Amniotic stem cell (primary cell): ENCODE measurements around the gene CADPS2.
A peak's percentile ranks its signal among the peaks of the same experiment; 100 is the strongest.
"Not testable (repeated sequence)": the region's sequence is repeated elsewhere in the genome, so short reads cannot be mapped to it uniquely, and the experiment has no call there.

ENCODE experiments used
- DNase-seq: peaks from one replicate; lab custom pipeline; 2025; lab: John Stamatoyannopoulos, UW

Gene CADPS2

GRCh38 chr7:122674502-122674901 is 211.8 kb downstream of the CADPS2 start:
- DNase-seq: peak; percentile 24

GRCh38 chr7:122673951-122674350 is 212.3 kb downstream of the CADPS2 start:
- DNase-seq: no peak

- no peak for DNase-seq
Measured at GRCh38 chr7:122672536-122672935, 213.7 kb downstream of the CADPS2 start.

- no peak for DNase-seq
Measured at GRCh38 chr7:122663733-122664132, 222.5 kb downstream of the CADPS2 start.

- DNase-seq: no peak
Measured at GRCh38 chr7:122658856-122659255, 227.4 kb downstream of the CADPS2 start.

- DNase-seq: no peak
Measured at GRCh38 chr7:122653685-122654084, 232.6 kb downstream of the CADPS2 start.

GRCh38 chr7:122652876-122653275 is 233.4 kb downstream of the CADPS2 start:
- no peak for DNase-seq

GRCh38 chr7:122651451-122651850 is 234.8 kb downstream of the CADPS2 start:
- DNase-seq: no peak

- DNase-seq: no peak
Measured at GRCh38 chr7:122643250-122643649, 243.0 kb downstream of the CADPS2 start.

GRCh38 chr7:122638459-122638858 is 247.8 kb downstream of the CADPS2 start:
- no peak for DNase-seq

GRCh38 chr7:122637784-122638183 is 248.5 kb downstream of the CADPS2 start:
- DNase-seq: no peak

- not testable (repeated sequence) for DNase-seq
Measured at GRCh38 chr7:122635481-122635880, 250.8 kb downstream of the CADPS2 start.

GRCh38 chr7:122633472-122633871 is 252.8 kb downstream of the CADPS2 start:
- DNase-seq: no peak

GRCh38 chr7:122632238-122632637 is 254.0 kb downstream of the CADPS2 start:
- DNase-seq: no peak

- DNase-seq: no peak
Measured at GRCh38 chr7:122629412-122629953, 256.8 kb downstream of the CADPS2 start.

- peak; percentile 8 for DNase-seq
Measured at GRCh38 chr7:122628651-122629411, 257.4 kb downstream of the CADPS2 start.

GRCh38 chr7:122626785-122627184 is 259.5 kb downstream of the CADPS2 start:
- no peak for DNase-seq

GRCh38 chr7:122622682-122623081 is 263.6 kb downstream of the CADPS2 start:
- DNase-seq: no peak

- DNase-seq: no peak
Measured at GRCh38 chr7:122619664-122620063, 266.6 kb downstream of the CADPS2 start.

- no peak for DNase-seq
Measured at GRCh38 chr7:122618585-122619189, 267.6 kb downstream of the CADPS2 start.

- no peak for DNase-seq
Measured at GRCh38 chr7:122616951-122617350, 269.3 kb downstream of the CADPS2 start.

- no peak for DNase-seq
Measured at GRCh38 chr7:122605929-122606328, 280.3 kb downstream of the CADPS2 start.

GRCh38 chr7:122604251-122604650 is 282.0 kb downstream of the CADPS2 start:
- no peak for DNase-seq
